Measurements from ENCODE around the gene CACNG4. TPM values are rescaled to one million over a fixed set of nuclear protein-coding genes. Genes with fewer than 3 reads are reported as not detected.

CACNG4 gene
- total RNA-seq, 1 experiment from 2014 or later = 40.3 TPM

GRCh38 chr17:67067571-67068482, 103.3 kb downstream of the CACNG4 start:
- ChIA-PET CTCF (no interaction called here), POLR2A (no interaction called here)
- TF ChIP-seq TCF7L2 (IDR thresholded peaks at IDR 0.05; ENCODE audit: low read depth, low read length) (no peak), SIN3A (IDR thresholded peaks at IDR 0.05; ENCODE audit: borderline replicate concordance, insufficient read depth, low read depth, low read length) (no peak), CTCF (IDR thresholded peaks at IDR 0.05) (no peak), REST (IDR thresholded peaks at IDR 0.05; ENCODE audit: insufficient read depth in 1 of 2, low read depth in 2 of 2, low read length in 1 of 2) (no peak), POLR2AphosphoS5 (IDR thresholded peaks at IDR 0.05; ENCODE audit: low read depth, low read length) (no peak)
- H3K27ac ChIP-seq (ENCODE audit: low read length) = no peak overlapping the region
- no peak overlapping the region for H3K4me3 ChIP-seq (ENCODE audit: low read depth in 2 of 2, low read length in 2 of 2)
- intact Hi-C loops (cut with micrococcal nuclease; ENCODE audit: unreplicated experiment) = no loop called here
- no peaks in the 10 kb centered on the region for H3K27me3 ChIP-seq (ENCODE audit: control insufficient read depth, insufficient read depth, low read length)
- H3K4me1 ChIP-seq (ENCODE audit: control insufficient read depth, insufficient read depth, low read length) = no peaks in the 10 kb centered on the region
- no peaks in the 10 kb centered on the region for H3K36me3 ChIP-seq (ENCODE audit: control insufficient read depth, insufficient read depth, low read length)
- in situ Hi-C loops (cut with HindIII; ENCODE audit: low pct_unique_long_range_greater_than_20kb, low sequenced_read_pairs) = no loop called here
- no peak for ATAC-seq
- BruUV-seq (replicated peaks) = no TSS peak
- no peaks in the 10 kb centered on the region for H3K9me3 ChIP-seq (ENCODE audit: control insufficient read depth, insufficient read depth, low read depth, low read length)
- no peak for DNase-seq (ENCODE audit: low read depth, low spot score)

GRCh38 chr17:67068999-67069398, 104.5 kb downstream of the CACNG4 start:
- DNase-seq (ENCODE audit: low read depth, low spot score) (no peak), ATAC-seq (no peak)
- no TSS peak for BruUV-seq (replicated peaks)
- no peak overlapping the region for H3K4me3 ChIP-seq (ENCODE audit: low read depth in 2 of 2, low read length in 2 of 2)
- no peaks in the 10 kb centered on the region for H3K27me3 ChIP-seq (ENCODE audit: control insufficient read depth, insufficient read depth, low read length)
- ChIA-PET CTCF (no interaction called here), POLR2A (interaction anchor here (0.7 kb wide), 1 partner anchor 713 kb away, joined by 6 read pairs; no protein-coding TSS in a partner anchor)
- H3K4me1 ChIP-seq (ENCODE audit: control insufficient read depth, insufficient read depth, low read length) = no peaks in the 10 kb centered on the region
- no peak for TF ChIP-seq TCF7L2 (IDR thresholded peaks at IDR 0.05; ENCODE audit: low read depth, low read length)
- TF ChIP-seq SIN3A (IDR thresholded peaks at IDR 0.05; ENCODE audit: borderline replicate concordance, insufficient read depth, low read depth, low read length) = no peak
- TF ChIP-seq CTCF (IDR thresholded peaks at IDR 0.05) = no peak
- no peak for TF ChIP-seq POLR2AphosphoS5 (IDR thresholded peaks at IDR 0.05; ENCODE audit: low read depth, low read length)
- no peak for TF ChIP-seq REST (IDR thresholded peaks at IDR 0.05; ENCODE audit: insufficient read depth in 1 of 2, low read depth in 2 of 2, low read length in 1 of 2)
- H3K9me3 ChIP-seq (ENCODE audit: control insufficient read depth, insufficient read depth, low read depth, low read length) = no peaks in the 10 kb centered on the region
- intact Hi-C loops (cut with micrococcal nuclease; ENCODE audit: unreplicated experiment) = no loop called here
- H3K36me3 ChIP-seq (ENCODE audit: control insufficient read depth, insufficient read depth, low read length) = no peaks in the 10 kb centered on the region
- in situ Hi-C loops (cut with HindIII; ENCODE audit: low pct_unique_long_range_greater_than_20kb, low sequenced_read_pairs) = no loop called here
- no peak overlapping the region for H3K27ac ChIP-seq (ENCODE audit: low read length)

All from Panc1 (cell line).